Activated effector memory CD4-positive, alpha-beta T cell treated with Interleukin-2 at 50 U/mL for 16 hours (primary cell): ENCODE measurements around the gene METTL17.
"Not testable (repeated sequence)": the region's sequence is repeated elsewhere in the genome, so short reads cannot be mapped to it uniquely, and the experiment has no call there.

Source experiments
- DNase-seq: peaks from one replicate; pipeline ENCODE4 v3.0.0-alpha.2; 2020

Gene METTL17

GRCh38 chr14:20989787-20990600 lies at the start of gene METTL17:
Gene METTL17, plus strand, starts transcription at chr14:20989980. Its CDS starts 23 bp downstream, at chr14:20990003.
- DNase-seq, result peak; percentile 78

- DNase-seq, result not testable (repeated sequence)
Observed at GRCh38 chr14:20945146-20945545, 44.6 kb upstream of the METTL17 start.

DNA sequence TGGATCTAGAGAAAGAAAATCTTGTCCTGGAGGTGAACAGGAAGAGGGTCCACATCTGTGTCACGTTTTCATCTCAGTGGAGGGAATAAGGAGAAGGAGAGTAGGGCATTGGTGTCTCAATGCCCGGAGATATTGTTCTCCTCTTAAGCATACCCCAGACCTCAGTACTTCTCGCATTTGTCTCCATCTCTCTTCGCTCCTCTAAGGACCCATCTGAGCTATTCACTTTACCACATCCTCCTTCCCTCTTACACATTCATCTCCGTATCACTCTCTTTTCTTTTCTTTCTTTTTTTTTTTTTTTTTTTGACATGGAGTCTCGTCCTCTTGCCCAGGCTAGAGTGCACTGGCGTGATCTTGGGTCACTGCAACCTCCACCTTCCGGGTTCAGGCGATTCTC lies 43.1 kb upstream of the METTL17 start:
- not testable (repeated sequence) for DNase-seq

GRCh38 chr14:20954736-20955537 lies 34.8 kb upstream of the METTL17 start, which contains the start of gene RNASE2:
Gene RNASE2, plus strand, starts transcription at chr14:20955487. Its CDS starts 285 bp downstream, at chr14:20955772.
- not testable (repeated sequence) for DNase-seq

DNA sequence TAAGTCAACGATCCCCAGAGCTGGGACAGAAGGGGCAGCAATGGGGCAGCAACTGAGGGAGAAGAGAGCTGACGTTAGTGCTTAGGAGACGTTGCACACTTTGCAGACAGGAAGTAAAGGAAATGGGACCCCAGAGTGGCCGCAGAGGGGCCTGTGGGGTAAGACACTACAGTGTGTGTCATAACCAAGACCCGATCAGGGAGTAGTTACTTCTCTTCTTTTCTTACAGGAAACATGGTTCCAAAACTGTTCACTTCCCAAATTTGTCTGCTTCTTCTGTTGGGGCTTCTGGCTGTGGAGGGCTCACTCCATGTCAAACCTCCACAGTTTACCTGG lies 34.3 kb upstream of the METTL17 start:
- not testable (repeated sequence) for DNase-seq

DNA sequence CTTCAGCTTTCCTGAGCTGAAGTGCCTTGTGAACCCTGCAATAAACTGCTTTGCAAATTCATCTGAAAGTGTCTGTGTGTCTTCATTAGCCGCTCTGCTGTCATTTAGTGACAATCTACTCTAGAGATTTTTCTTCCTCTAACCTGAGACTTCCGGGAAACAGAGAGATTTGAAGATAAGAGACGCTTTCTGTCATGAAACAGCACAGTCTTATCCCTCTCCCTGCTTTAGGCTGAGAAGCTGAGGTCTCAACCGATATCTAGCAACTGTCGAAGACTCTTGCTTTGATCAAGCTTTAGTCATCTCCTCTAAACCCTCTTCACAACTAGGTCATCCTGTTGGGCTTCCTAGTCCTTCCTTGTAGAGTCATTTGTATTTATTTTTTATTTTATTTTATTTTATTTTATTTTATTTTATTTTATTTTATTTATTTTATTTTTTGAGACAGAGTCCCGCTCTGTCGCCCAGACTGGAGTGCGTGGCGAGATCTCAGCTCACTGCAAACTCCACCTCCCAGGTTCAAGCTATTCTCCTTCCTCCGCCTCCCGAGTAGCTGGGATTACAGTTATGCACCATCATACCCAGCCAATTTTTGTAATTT lies 33.3 kb upstream of the METTL17 start:
- no peak for DNase-seq

- not testable (repeated sequence) for DNase-seq
Observed at GRCh38 chr14:20958946-20959345, 30.8 kb upstream of the METTL17 start.

- DNase-seq, result no peak
Observed at GRCh38 chr14:20969336-20969735, 20.4 kb upstream of the METTL17 start.

- no peak for DNase-seq
Observed at GRCh38 chr14:20970647-20970982, 19.2 kb upstream of the METTL17 start.

- DNase-seq, result peak; percentile 65
Observed at GRCh38 chr14:20970983-20971704, 18.6 kb upstream of the METTL17 start.

DNA sequence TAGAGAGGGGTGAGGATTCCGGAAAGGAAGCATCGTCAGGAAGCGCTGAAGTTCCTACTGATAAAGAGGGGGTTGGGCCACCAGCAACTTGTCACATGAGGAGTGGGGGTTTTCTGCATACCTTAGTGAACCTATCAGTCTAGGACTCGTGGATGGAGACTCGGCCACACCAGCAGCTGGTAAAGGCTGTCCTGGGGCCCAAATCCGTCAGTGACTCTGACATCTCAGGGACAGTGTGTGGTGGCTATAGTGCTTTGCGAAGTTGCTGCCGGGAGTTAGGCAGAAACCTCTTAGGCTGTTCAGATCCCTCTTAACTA lies 18.1 kb upstream of the METTL17 start:
- DNase-seq, result no peak

- no peak for DNase-seq
Observed at GRCh38 chr14:20973501-20973900, 16.3 kb upstream of the METTL17 start.

DNA sequence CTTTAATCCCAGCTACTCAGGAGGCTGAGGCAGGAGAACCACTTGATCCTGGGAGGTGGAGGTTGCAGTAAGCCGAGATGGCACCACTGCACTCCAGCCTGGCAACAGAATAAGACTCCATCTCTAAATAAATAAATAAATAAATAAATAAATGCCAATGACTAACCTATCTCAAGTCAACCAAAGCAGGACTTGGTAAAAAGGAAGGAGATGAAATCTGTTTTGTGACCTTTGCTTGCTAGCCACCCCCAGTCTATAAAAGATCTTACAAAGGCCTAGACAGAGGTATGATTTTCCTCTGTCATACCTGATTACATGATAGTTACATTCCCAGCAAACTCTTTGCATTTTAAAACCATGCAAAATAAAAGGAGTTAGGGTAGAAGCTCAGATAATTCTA lies 13.5 kb upstream of the METTL17 start:
- no peak for DNase-seq

GRCh38 chr14:20978687-20979086 lies 11.1 kb upstream of the METTL17 start:
- DNase-seq, result no peak

GRCh38 chr14:20980906-20981305 lies 8.9 kb upstream of the METTL17 start:
- DNase-seq, result no peak

- no peak for DNase-seq
Observed at GRCh38 chr14:20982646-20983369, 7.0 kb upstream of the METTL17 start.

DNA sequence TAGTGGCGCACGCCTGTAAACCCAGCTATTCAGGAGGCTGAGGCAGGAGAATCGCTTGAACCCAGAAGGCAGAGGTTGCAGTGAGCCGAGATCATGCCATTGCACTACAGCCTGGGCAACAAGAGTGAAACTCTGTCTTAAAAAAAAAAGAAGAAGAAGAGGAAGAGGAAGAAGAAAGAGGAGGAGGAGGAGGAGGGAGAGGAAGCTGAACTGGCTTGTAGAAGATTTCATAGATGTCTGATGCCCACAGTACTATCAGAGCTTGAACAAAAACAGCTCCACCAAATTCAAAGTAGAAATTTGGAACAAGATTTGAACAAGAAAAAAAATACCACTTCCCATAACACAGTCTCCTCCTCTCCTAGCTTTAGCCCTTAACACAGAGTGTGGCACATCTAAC lies 4.1 kb upstream of the METTL17 start:
- not testable (repeated sequence) for DNase-seq

DNA sequence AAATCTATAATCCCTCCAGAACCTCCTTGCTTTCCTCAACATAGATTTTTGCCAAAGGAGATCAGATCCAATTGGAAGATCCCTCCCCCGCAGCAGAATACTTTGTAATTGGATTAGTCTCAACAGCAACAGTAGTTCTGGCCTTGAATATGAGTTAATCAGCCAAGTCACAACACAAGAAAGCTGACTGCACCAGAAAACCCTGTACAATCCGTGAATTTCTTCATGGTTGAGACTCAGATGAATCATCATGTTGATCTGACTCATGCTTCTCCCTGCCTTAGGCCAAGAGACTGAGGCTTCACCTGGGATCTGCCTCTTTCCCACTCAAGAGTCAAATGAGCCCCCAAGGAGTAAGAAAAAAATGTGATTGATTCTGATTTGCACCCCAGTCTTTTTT lies 3.0 kb upstream of the METTL17 start:
- no peak for DNase-seq

GRCh38 chr14:20988717-20989470 lies 886 bp upstream of the METTL17 start:
- no peak for DNase-seq

GRCh38 chr14:20989471-20989786 lies 351 bp upstream of the METTL17 start:
- no peak for DNase-seq

- DNase-seq, result no peak
Observed at GRCh38 chr14:20996521-20996920, 6.7 kb downstream of the METTL17 start.

DNA sequence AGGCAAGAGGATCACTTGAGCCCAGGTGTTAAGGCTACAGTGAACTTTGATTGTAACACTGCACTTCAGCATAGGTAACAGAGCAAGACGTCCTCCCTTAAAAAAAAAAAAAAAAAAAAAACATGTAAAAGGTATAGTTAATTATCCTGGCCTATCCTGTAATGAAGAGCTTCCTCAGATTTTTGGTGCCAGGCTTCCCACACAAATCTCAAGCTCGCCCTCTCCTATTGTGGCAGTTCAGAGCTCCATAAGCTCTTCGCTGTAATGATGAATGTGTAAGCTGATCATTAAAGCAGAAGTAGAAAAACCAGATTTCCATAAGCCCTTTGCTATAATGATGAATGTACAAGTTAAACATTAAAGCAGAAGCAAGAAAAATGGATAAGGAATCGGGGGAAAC lies 7.3 kb downstream of the METTL17 start:
- DNase-seq, result no peak
